ENCODE results near the gene RAB6B. TPM values are rescaled to one million over a fixed set of nuclear protein-coding genes. Genes with fewer than 3 reads are reported as not detected.

The RAB6B gene
- 0.65 and 0.78 TPM in 2 replicates for total RNA-seq

GRCh38 chr3:133895208-133896001 lies at the start of gene RAB6B:
Gene RAB6B (minus strand): TSS chr3:133895882. CDS start chr3:133895466, 416 bp downstream.

GRCh38 chr3:133805702-133806475 lies 89.8 kb downstream of the RAB6B start, which contains the start of gene SRPRB:
Gene SRPRB (plus strand): TSS chr3:133805815. CDS start chr3:133805849, 34 bp downstream.

Other genes with a start within 250 kb of the RAB6B start
- gene TOPBP1, start 233.9 kb downstream of the RAB6B start, total RNA-seq: 34.6 and 40.5 TPM in 2 replicates
- gene TF, start 149.5 kb downstream of the RAB6B start, total RNA-seq: 0.43 and 0.52 TPM in 2 replicates
- 84.6 and 97.0 TPM in 2 replicates for gene SRPRB, start 90.1 kb downstream of the RAB6B start, total RNA-seq
- gene SLCO2A1, start 134.0 kb upstream of the RAB6B start, total RNA-seq: not detected in 2 replicates